Erythroblast (primary cell): ENCODE measurements around the gene DNAH11.
"Not testable (repeated sequence)": the region's sequence is repeated elsewhere in the genome, so short reads cannot be mapped to it uniquely, and the experiment has no call there.

Experiments used
- GATA1 ChIP-seq: IDR thresholded peaks from 2 replicates; pipeline ENCODE4 v1.6.1; 2011; ENCODE audit warnings: low read depth, mild to moderate bottlenecking, control low read depth, low read length, moderate library complexity
- POLR2A ChIP-seq: IDR thresholded peaks from 2 replicates; pipeline ENCODE4 v1.6.1; 2011; ENCODE audit warnings: mild to moderate bottlenecking, low read length

- not testable (repeated sequence) for TF ChIP-seq POLR2A, GATA1
These were observed 157.7 kb downstream of the DNAH11 start for GRCh38 chr7:21700587-21700986.
